HEK293 (cell line): ENCODE results near the gene RASD2.

ENCODE experiments used
- CTCF ChIA-PET: fragments of 350-600 bp; formaldehyde crosslinking; extraction: SDS; loops from one replicate; lab custom pipeline; 2021; ENCODE audit warnings: antibody characterized with exemption; lab: Yijun Ruan, JAX
- POLR2A ChIA-PET: fragments of 300-600 bp; formaldehyde crosslinking; extraction: SDS; loops from one replicate; lab custom pipeline; 2020; ENCODE audit warnings: antibody characterized with exemption, inconsistent platforms; lab: Yijun Ruan, JAX
- H3K27ac ChIP-seq: fragments of 200-500 bp; sonication (Bioruptor generic); 2 replicates; pipeline ENCODE4 v1.5.1; 2014; ENCODE audit warnings: low read depth, low read length, control low read depth, inconsistent platforms; ENCODE audit errors: extremely low read depth
- H3K36me3 ChIP-seq, 2 experiments: fragments of 200-500 bp in 1 of 2; sonication (Bioruptor generic) in 1 of 2; 1 replicate in 1 of 2; 2 replicates in 1 of 2; pipeline ENCODE4 v1.5.1; 2014 to 2017; ENCODE audit warnings: inconsistent platforms in 2 of 2, low read length in 2 of 2; ENCODE audit not compliant: control insufficient read depth in 2 of 2, insufficient read depth in 1 of 2
- H3K4me1 ChIP-seq: fragments of 200-500 bp; sonication (Bioruptor generic); 2 replicates; pipeline ENCODE4 v1.5.1; 2014; ENCODE audit warnings: mild to moderate bottlenecking, low read length, inconsistent platforms; ENCODE audit not compliant: control insufficient read depth, insufficient read depth
- H3K4me3 ChIP-seq: 2 replicates; pipeline ENCODE4 v1.5.1; 2011; ENCODE audit warnings: low read depth, mild to moderate bottlenecking, control low read depth, low read length, moderate library complexity
- H3K9me3 ChIP-seq: fragments of 200-500 bp; sonication (Bioruptor generic); 2 replicates; pipeline ENCODE4 v1.5.1; 2014; ENCODE audit warnings: low read depth, low read length, inconsistent platforms; ENCODE audit not compliant: control insufficient read depth, insufficient read depth
- IKZF3 ChIP-seq: fragments of 450-650 bp; IDR thresholded peaks from 2 replicates; pipeline ENCODE4 v1.5.0; 2018; ENCODE audit warnings: missing biosample characterization, mild to moderate bottlenecking, missing genetic modification characterization, moderate library complexity
- SCRT1 ChIP-seq: fragments of 450-650 bp; formaldehyde crosslinking; IDR thresholded peaks from 2 replicates; pipeline ENCODE4 v1.5.1; 2016; ENCODE audit warnings: missing biosample characterization, missing genetic modification characterization, borderline replicate concordance
- SCRT2 ChIP-seq: fragments of 450-650 bp; formaldehyde crosslinking; IDR thresholded peaks from 2 replicates; pipeline ENCODE4 v1.5.1; 2016; ENCODE audit warnings: missing biosample characterization, missing genetic modification characterization
- ZBTB11 ChIP-seq: fragments of 450-650 bp; formaldehyde crosslinking; conservative IDR thresholded peaks from 2 replicates; pipeline ENCODE4 v1.5.1; 2016; ENCODE audit warnings: low read depth, missing biosample characterization, missing genetic modification characterization
- ZNF19 ChIP-seq: fragments of 450-650 bp; formaldehyde crosslinking; IDR thresholded peaks from 2 replicates; pipeline ENCODE4; 2016; ENCODE audit warnings: missing biosample characterization, missing genetic modification characterization, low read depth
- ZNF221 ChIP-seq: fragments of 450-650 bp; formaldehyde crosslinking; IDR thresholded peaks from 2 replicates; pipeline ENCODE4 v1.5.1; 2017; ENCODE audit warnings: missing biosample characterization, missing genetic modification characterization, borderline replicate concordance
- ZNF354C ChIP-seq: fragments of 450-650 bp; formaldehyde crosslinking; IDR thresholded peaks from 2 replicates; pipeline ENCODE4 v1.5.1; 2016; ENCODE audit warnings: missing biosample characterization, missing genetic modification characterization, low read depth, borderline replicate concordance
- ZNF416 ChIP-seq: fragments of 450-650 bp; formaldehyde crosslinking; IDR thresholded peaks from 2 replicates; pipeline ENCODE4 v1.5.1; 2016; ENCODE audit warnings: missing biosample characterization, missing genetic modification characterization
- ZNF530 ChIP-seq: fragments of 450-650 bp; formaldehyde crosslinking; IDR thresholded peaks from 2 replicates; pipeline ENCODE4 v1.5.1; 2016; ENCODE audit warnings: low read depth, missing biosample characterization, missing genetic modification characterization
- ZNF549 ChIP-seq: fragments of 450-650 bp; IDR thresholded peaks from 2 replicates; pipeline ENCODE4 v1.5.1; 2018; ENCODE audit warnings: missing biosample characterization, missing genetic modification characterization, mild to moderate bottlenecking, inconsistent platforms, moderate library complexity
- ZNF610 ChIP-seq: fragments of 450-650 bp; formaldehyde crosslinking; IDR thresholded peaks from 2 replicates; pipeline ENCODE4 v1.5.1; 2016; ENCODE audit warnings: missing biosample characterization, missing genetic modification characterization, borderline replicate concordance
- ZNF843 ChIP-seq: fragments of 450-650 bp; formaldehyde crosslinking; IDR thresholded peaks from 2 replicates; pipeline ENCODE4 v1.5.1; 2016; ENCODE audit warnings: missing biosample characterization, missing genetic modification characterization
- TF ChIP-seq, protein P1 (sequence below): fragments of 450-650 bp; formaldehyde crosslinking; IDR thresholded peaks from 2 replicates; pipeline ENCODE4 v1.5.1; 2016; ENCODE audit warnings: missing biosample characterization, missing genetic modification characterization, borderline replicate concordance
- TF ChIP-seq, protein P2 (sequence below): fragments of 450-650 bp; formaldehyde crosslinking; IDR thresholded peaks from 2 replicates; pipeline ENCODE4 v1.5.1; 2016; ENCODE audit warnings: missing biosample characterization, missing genetic modification characterization
- TF ChIP-seq, protein P3 (sequence below): fragments of 450-650 bp; formaldehyde crosslinking; IDR thresholded peaks from 2 replicates; pipeline ENCODE4 v1.5.1; 2016; ENCODE audit warnings: missing biosample characterization, missing genetic modification characterization, low read depth
- TF ChIP-seq, protein P4 (sequence below): fragments of 450-650 bp; formaldehyde crosslinking; IDR thresholded peaks from 2 replicates; pipeline ENCODE4 v1.5.0; 2017; ENCODE audit warnings: missing biosample characterization, missing genetic modification characterization, borderline replicate concordance
- TF ChIP-seq, protein P5 (sequence below): fragments of 450-650 bp; formaldehyde crosslinking; IDR thresholded peaks from 2 replicates; pipeline ENCODE4 v1.5.1; 2017; ENCODE audit warnings: missing biosample characterization, missing genetic modification characterization
- TF ChIP-seq, protein P6 (sequence below): fragments of 450-650 bp; formaldehyde crosslinking; IDR thresholded peaks from 2 replicates; pipeline ENCODE4 v1.5.1; 2017; ENCODE audit warnings: missing biosample characterization, missing genetic modification characterization

Gene RASD2

GRCh38 chr22:35586771-35587170 is 46.1 kb downstream of the RASD2 start:
- POLR2A ChIA-PET: no interaction called here
- H3K36me3 ChIP-seq: no peaks in the 10 kb centered on the region
- CTCF ChIA-PET: interaction anchor here (0.6 kb wide), 1 partner anchor 17 kb away, joined by 3 read pairs; no protein-coding TSS in a partner anchor
- no peak overlapping the region for H3K27ac ChIP-seq
- H3K4me3 ChIP-seq: no peak overlapping the region
- H3K9me3 ChIP-seq: no peaks in the 10 kb centered on the region
- peaks cover 7% of the 10 kb centered on the region; the same call in 1 of the 2 replicates for H3K4me1 ChIP-seq
- no peak for TF ChIP-seq ZNF354C
- no peak for TF ChIP-seq ZBTB11
- TF ChIP-seq, protein P1, sequence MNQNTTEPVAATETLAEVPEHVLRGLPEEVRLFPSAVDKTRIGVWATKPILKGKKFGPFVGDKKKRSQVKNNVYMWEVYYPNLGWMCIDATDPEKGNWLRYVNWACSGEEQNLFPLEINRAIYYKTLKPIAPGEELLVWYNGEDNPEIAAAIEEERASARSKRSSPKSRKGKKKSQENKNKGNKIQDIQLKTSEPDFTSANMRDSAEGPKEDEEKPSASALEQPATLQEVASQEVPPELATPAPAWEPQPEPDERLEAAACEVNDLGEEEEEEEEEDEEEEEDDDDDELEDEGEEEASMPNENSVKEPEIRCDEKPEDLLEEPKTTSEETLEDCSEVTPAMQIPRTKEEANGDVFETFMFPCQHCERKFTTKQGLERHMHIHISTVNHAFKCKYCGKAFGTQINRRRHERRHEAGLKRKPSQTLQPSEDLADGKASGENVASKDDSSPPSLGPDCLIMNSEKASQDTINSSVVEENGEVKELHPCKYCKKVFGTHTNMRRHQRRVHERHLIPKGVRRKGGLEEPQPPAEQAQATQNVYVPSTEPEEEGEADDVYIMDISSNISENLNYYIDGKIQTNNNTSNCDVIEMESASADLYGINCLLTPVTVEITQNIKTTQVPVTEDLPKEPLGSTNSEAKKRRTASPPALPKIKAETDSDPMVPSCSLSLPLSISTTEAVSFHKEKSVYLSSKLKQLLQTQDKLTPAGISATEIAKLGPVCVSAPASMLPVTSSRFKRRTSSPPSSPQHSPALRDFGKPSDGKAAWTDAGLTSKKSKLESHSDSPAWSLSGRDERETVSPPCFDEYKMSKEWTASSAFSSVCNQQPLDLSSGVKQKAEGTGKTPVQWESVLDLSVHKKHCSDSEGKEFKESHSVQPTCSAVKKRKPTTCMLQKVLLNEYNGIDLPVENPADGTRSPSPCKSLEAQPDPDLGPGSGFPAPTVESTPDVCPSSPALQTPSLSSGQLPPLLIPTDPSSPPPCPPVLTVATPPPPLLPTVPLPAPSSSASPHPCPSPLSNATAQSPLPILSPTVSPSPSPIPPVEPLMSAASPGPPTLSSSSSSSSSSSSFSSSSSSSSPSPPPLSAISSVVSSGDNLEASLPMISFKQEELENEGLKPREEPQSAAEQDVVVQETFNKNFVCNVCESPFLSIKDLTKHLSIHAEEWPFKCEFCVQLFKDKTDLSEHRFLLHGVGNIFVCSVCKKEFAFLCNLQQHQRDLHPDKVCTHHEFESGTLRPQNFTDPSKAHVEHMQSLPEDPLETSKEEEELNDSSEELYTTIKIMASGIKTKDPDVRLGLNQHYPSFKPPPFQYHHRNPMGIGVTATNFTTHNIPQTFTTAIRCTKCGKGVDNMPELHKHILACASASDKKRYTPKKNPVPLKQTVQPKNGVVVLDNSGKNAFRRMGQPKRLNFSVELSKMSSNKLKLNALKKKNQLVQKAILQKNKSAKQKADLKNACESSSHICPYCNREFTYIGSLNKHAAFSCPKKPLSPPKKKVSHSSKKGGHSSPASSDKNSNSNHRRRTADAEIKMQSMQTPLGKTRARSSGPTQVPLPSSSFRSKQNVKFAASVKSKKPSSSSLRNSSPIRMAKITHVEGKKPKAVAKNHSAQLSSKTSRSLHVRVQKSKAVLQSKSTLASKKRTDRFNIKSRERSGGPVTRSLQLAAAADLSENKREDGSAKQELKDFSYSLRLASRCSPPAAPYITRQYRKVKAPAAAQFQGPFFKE (tag by site-specific recombination): no peak
- TF ChIP-seq SCRT1: no peak
- TF ChIP-seq ZNF221: no peak
- no peak for TF ChIP-seq SCRT2 (tag by site-specific recombination)
- TF ChIP-seq ZNF843 (tag by site-specific recombination): no peak
- TF ChIP-seq, protein P2, sequence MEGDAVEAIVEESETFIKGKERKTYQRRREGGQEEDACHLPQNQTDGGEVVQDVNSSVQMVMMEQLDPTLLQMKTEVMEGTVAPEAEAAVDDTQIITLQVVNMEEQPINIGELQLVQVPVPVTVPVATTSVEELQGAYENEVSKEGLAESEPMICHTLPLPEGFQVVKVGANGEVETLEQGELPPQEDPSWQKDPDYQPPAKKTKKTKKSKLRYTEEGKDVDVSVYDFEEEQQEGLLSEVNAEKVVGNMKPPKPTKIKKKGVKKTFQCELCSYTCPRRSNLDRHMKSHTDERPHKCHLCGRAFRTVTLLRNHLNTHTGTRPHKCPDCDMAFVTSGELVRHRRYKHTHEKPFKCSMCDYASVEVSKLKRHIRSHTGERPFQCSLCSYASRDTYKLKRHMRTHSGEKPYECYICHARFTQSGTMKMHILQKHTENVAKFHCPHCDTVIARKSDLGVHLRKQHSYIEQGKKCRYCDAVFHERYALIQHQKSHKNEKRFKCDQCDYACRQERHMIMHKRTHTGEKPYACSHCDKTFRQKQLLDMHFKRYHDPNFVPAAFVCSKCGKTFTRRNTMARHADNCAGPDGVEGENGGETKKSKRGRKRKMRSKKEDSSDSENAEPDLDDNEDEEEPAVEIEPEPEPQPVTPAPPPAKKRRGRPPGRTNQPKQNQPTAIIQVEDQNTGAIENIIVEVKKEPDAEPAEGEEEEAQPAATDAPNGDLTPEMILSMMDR: no peak
- TF ChIP-seq ZNF19 (tag by site-specific recombination): no peak
- TF ChIP-seq, protein P3, sequence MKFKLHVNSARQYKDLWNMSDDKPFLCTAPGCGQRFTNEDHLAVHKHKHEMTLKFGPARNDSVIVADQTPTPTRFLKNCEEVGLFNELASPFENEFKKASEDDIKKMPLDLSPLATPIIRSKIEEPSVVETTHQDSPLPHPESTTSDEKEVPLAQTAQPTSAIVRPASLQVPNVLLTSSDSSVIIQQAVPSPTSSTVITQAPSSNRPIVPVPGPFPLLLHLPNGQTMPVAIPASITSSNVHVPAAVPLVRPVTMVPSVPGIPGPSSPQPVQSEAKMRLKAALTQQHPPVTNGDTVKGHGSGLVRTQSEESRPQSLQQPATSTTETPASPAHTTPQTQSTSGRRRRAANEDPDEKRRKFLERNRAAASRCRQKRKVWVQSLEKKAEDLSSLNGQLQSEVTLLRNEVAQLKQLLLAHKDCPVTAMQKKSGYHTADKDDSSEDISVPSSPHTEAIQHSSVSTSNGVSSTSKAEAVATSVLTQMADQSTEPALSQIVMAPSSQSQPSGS: no peak
- TF ChIP-seq ZNF530: no peak
- TF ChIP-seq, protein P4, sequence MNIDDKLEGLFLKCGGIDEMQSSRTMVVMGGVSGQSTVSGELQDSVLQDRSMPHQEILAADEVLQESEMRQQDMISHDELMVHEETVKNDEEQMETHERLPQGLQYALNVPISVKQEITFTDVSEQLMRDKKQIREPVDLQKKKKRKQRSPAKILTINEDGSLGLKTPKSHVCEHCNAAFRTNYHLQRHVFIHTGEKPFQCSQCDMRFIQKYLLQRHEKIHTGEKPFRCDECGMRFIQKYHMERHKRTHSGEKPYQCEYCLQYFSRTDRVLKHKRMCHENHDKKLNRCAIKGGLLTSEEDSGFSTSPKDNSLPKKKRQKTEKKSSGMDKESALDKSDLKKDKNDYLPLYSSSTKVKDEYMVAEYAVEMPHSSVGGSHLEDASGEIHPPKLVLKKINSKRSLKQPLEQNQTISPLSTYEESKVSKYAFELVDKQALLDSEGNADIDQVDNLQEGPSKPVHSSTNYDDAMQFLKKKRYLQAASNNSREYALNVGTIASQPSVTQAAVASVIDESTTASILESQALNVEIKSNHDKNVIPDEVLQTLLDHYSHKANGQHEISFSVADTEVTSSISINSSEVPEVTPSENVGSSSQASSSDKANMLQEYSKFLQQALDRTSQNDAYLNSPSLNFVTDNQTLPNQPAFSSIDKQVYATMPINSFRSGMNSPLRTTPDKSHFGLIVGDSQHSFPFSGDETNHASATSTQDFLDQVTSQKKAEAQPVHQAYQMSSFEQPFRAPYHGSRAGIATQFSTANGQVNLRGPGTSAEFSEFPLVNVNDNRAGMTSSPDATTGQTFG (tag by site-specific recombination): no peak
- TF ChIP-seq, protein P5, sequence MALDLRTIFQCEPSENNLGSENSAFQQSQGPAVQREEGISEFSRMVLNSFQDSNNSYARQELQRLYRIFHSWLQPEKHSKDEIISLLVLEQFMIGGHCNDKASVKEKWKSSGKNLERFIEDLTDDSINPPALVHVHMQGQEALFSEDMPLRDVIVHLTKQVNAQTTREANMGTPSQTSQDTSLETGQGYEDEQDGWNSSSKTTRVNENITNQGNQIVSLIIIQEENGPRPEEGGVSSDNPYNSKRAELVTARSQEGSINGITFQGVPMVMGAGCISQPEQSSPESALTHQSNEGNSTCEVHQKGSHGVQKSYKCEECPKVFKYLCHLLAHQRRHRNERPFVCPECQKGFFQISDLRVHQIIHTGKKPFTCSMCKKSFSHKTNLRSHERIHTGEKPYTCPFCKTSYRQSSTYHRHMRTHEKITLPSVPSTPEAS (tag by site-specific recombination): no peak
- no peak for TF ChIP-seq ZNF549 (tag by site-specific recombination)
- no peak for TF ChIP-seq IKZF3
- no peak for TF ChIP-seq ZNF416
- TF ChIP-seq, protein P6, sequence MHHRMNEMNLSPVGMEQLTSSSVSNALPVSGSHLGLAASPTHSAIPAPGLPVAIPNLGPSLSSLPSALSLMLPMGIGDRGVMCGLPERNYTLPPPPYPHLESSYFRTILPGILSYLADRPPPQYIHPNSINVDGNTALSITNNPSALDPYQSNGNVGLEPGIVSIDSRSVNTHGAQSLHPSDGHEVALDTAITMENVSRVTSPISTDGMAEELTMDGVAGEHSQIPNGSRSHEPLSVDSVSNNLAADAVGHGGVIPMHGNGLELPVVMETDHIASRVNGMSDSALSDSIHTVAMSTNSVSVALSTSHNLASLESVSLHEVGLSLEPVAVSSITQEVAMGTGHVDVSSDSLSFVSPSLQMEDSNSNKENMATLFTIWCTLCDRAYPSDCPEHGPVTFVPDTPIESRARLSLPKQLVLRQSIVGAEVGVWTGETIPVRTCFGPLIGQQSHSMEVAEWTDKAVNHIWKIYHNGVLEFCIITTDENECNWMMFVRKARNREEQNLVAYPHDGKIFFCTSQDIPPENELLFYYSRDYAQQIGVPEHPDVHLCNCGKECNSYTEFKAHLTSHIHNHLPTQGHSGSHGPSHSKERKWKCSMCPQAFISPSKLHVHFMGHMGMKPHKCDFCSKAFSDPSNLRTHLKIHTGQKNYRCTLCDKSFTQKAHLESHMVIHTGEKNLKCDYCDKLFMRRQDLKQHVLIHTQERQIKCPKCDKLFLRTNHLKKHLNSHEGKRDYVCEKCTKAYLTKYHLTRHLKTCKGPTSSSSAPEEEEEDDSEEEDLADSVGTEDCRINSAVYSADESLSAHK (tag by site-specific recombination): no peak
- no peak for TF ChIP-seq ZNF610 (tag by site-specific recombination)
